HG02610 (cell line): ENCODE measurements around the gene CCDC134.

Experiments
- ATAC-seq: cut with Tn5 transposase; IDR thresholded peaks from one replicate; pipeline ENCODE4 v1.9.1; 2021; ENCODE audit warnings: mild to moderate bottlenecking, moderate library complexity; ENCODE audit not compliant: unreplicated experiment

Gene CCDC134

DNA sequence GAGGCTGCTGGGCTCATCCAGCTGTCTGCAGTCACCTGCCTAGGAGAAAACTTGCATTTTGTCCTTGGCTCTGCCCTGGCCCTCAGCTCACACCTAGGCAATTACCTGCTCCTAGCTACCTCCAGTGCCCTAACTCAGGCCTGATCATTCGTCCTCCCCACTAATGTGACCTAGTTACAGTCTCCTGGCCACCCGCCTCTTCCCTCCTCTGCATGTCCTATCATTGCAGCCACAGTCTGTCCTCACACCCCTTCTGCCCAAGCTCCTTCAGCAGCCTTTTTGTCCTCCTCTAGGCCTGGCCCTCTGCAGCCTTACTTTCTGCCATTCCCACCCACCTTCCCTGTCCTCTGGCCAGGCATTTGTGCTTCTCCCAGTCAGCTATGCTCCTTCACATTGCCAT is 17.7 kb upstream of the CCDC134 start:
- no peak for ATAC-seq

DNA sequence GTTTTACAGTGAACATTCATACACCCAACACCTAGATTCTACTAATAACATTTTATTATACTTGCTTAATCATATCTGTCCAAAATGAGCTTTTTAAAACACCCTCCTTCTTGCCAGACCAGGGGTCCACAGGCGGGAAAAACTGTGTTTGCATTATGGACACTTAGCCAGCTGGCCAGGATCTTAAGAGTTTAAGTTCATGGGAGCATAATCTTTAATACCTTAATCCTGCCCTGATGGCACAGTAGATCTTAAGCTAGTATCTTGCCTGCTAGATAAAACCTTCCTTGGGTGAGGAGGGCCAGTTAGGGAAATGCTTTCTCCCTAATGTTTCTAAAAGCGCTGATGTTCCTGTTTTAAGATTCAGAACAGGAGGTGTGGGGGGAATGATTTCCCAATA is 13.1 kb upstream of the CCDC134 start:
- ATAC-seq: no peak

DNA sequence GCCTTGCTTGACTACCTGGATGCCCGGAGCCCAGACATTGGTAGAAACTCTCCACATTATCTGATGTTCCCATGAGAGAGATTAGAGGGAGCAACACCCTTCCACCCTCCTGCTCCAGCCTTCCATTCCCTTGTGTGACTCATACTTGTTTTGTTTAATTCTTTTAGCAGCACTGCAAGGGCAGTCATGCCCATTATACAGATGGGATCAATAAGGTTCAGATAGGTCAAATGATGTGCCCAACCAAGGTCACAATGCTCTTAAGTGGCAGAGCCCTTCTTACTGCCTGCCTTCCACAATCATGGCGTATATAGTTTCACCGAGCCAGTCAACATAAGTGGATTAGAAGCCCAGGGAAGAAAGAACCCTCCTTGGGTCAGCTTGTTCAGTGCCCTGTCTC is 6.6 kb upstream of the CCDC134 start:
- no peak for ATAC-seq

GRCh38 chr22:41798736-41799135 is 1.7 kb upstream of the CCDC134 start:
- ATAC-seq: no peak

- ATAC-seq: peak; percentile 10
Measured at GRCh38 chr22:41799486-41800347, 762 bp upstream of the CCDC134 start.

DNA sequence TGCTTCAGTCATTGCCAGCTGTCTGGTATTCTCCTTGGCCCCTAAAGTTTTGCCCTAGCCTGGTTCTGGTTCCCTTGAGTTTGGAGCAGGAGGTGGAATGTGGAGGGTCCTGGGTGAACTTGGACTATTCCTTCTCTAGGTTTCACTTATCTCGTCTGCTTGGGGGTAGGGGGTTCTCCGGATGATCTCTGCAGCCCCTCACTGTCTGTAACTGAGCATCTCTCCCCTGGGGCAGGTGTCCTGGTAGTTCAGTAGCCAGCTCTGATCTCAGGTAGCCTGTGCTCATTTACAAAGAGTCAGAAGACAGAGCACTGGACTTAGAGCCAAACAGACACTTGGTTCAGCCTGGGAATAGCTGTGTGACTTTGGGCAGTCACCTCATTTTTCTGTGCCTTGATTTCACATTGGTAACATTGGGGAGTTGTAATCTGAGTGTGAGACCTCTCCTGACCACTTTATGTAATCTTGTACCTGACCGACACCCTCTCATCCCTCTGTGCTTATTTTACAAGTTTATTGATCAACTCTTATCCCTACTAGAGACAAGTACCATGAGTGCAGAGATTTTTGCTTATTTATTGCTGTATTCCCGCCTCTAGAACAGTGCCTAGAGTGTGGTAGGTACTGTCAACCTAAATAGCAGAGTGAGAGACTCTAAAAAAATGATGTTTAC is 804 bp downstream of the CCDC134 start:
- ATAC-seq: no peak

DNA sequence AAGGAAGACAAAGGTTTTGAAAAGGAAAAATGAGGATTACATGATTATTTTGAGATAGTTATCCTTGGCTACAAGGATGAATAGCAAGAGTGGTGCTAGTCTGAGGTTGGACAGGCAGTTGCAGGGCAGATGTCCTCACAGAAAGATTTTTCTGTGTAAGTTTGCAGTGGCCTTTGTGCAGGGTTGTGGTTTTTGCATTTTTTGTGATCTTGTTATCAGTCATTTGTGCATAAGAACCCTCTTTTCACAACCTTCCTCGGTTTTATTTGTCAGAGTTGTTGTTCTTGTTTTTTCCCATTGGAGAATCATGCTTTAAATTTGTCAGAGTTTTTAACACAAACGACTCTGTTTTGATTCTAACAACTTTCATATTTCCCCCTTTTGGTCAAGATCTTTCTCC is 1.4 kb downstream of the CCDC134 start:
- ATAC-seq: no peak

- no peak for ATAC-seq
Measured at GRCh38 chr22:41805639-41806038, 5.2 kb downstream of the CCDC134 start.

DNA sequence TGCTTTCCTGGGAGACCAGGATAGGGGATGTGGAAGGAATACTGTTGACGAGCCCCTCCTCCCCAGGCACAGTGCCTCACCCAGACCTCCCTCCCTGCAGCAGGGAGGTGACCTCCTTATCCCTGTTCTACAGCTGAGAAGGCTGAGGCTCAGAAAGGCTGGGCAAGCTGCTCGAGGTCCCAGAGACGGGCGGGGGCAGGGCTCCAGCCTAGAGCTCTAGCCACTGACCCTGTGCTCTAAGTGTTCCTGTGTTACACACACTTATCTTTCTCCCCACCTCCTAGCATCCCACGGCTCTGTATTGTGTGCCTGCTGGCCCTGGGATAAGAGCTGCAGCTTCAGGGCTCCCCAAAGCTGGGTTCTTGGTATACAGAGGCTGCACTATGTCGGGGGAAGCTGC is 7.9 kb downstream of the CCDC134 start:
- ATAC-seq: no peak

- no peak for ATAC-seq
Measured at GRCh38 chr22:41810022-41810421, 9.5 kb downstream of the CCDC134 start.

GRCh38 chr22:41812805-41813545 is 12.5 kb downstream of the CCDC134 start:
- no peak for ATAC-seq

DNA sequence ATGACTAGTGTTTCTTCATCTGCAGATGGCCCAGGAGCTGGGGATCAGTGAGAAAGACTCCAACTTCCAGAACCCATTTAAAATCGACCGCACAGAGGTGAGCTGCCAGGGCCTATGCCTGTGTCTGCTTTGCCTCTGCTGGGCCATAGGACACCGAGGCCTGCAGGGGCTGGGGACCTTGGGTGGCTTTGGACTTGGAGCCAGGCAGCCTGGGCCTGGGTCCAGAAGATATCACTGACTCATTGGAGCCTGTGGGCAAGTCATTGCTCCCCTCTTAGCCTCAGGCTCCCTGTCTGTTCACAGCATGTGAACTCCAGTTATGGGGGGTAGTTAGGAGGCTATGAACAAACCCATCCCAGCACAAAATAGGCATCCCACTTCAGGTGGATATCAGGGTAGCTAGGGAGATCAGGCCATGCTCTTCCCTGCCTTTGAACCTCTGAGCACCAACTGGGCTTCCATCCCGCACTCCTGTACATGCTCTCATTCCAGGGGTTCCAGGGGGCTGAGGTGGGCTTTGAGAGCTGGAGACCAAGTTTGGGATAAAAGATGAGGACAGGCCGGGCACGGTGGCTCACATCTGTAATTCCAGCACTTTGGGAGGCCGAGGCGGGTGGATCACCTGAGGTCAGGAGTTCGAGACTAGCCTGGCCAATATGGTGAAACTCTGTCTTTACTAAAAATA is 13.4 kb downstream of the CCDC134 start:
- no peak for ATAC-seq

DNA sequence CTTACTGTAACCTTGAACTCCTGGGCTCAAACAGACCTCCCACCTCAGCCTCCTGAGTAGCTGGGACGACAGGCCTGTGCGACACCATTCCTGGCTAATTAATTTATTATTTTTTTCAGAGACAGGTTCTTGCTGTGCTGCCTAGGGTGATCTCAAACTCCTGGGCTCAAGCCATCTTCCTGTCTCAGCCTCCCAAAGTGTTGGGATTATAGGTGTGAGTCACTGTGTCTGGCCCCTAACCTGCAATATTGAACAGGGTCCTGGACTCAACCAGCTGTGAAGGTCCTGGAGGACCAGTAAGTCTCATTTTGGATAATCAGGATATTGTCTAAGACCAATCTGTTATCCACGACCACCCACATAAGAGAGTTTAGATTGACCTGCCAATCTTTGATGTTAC is 15.2 kb downstream of the CCDC134 start:
- no peak for ATAC-seq

GRCh38 chr22:41816241-41816640 is 15.8 kb downstream of the CCDC134 start:
- ATAC-seq: no peak

- no peak for ATAC-seq
Measured at GRCh38 chr22:41816871-41817270, 16.4 kb downstream of the CCDC134 start.

GRCh38 chr22:41818011-41818410 is 17.5 kb downstream of the CCDC134 start:
- ATAC-seq: no peak

- no peak for ATAC-seq
Measured at GRCh38 chr22:41818596-41818995, 18.1 kb downstream of the CCDC134 start.

DNA sequence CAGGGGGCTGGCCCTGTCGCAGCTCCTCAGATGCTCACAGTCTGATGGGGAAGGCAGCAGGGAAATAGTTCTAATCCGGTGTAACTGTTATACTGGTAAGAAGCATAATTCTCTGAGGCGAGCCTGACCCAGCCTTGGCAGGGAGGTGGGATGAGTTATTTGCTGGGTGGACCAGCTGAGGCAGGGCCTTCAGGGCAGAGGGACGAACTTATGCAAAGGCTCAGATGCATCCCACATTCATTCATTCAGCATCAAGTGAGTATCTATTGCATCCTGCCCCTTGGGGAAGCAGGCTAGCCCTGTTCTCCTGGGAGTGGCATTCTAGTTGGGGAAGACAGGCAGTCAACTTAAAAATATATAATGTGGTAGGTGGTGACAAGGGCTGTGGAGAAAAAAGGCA is 18.8 kb downstream of the CCDC134 start:
- no peak for ATAC-seq

GRCh38 chr22:41820447-41820846 is 20.0 kb downstream of the CCDC134 start:
- no peak for ATAC-seq

GRCh38 chr22:41821471-41822316 is 21.2 kb downstream of the CCDC134 start:
- no peak for ATAC-seq
